ENCODE results near the gene LAS1L. TPM values are rescaled to one million over a fixed set of nuclear protein-coding genes. Genes with fewer than 3 reads are reported as not detected.

The LAS1L gene
- total and polyA plus RNA-seq, 9 of the 15 experiments (the other 6 are each of a cell fraction or from before 2014, with no cell fraction given) = 43.3 to 119 (median 86.4) TPM

GRCh38 chrX:65493431-65493830 is 41.2 kb downstream of the LAS1L start:
- Histone ChIP-seq H3K9me1 (ENCODE audit: control insufficient read depth, insufficient read depth, low read length) (no peaks in the 10 kb centered on the region), H2AFZ (ENCODE audit: low read depth, low read length) (no peak overlapping the region), H3K9ac (ENCODE audit: insufficient read depth in 1 of 2, low read depth in 2 of 2, low read length in 2 of 2) (no peak overlapping the region), H3K27me3 (ENCODE audit: control insufficient read depth in 2 of 2, insufficient read depth in 2 of 2, low read length in 2 of 2) (peaks cover 0 to 4% of the 10 kb centered on the region in 2 experiments; a peak in 2 of 5 replicates), H3K79me2 (ENCODE audit: control insufficient read depth, insufficient read depth, low read length) (no peaks in the 10 kb centered on the region), H3K36me3 (ENCODE audit: control insufficient read depth, insufficient read depth, low read length) (no peaks in the 10 kb centered on the region), H3K9me3 (replicated peaks; ENCODE audit: control insufficient read depth, insufficient read depth, low read depth, low read length) (no peaks in the 10 kb centered on the region), H3K4me3 (no peak overlapping the region), H3K4me1 (replicated peaks in 1 of 2; ENCODE audit: control insufficient read depth in 2 of 2, insufficient read depth in 2 of 2, low read length in 2 of 2) (no peaks in the 10 kb centered on the region), H3K4me2 (ENCODE audit: insufficient read depth, low read length) (no peak overlapping the region), H3K27ac (ENCODE audit: extremely low read depth, low read depth, low read length) (no peak overlapping the region), H4K20me1 (replicated peaks; ENCODE audit: control insufficient read depth, insufficient read depth, low read length) (no peaks in the 10 kb centered on the region)
- no TSS peak for BruUV-seq (replicated peaks)
- no peak for FAIRE-seq
- ATAC-seq = no peak
- TF ChIP-seq MAX (CRISPR knock-in tag; IDR thresholded peaks at IDR 0.05) (no peak), ZNF398 (CRISPR knock-in tag; IDR thresholded peaks at IDR 0.05) (no peak), HNRNPK (IDR thresholded peaks at IDR 0.05; ENCODE audit: low read depth, low read length, poor library complexity, severe bottlenecking) (no peak), DMBX1 (CRISPR knock-in tag; IDR thresholded peaks at IDR 0.05; ENCODE audit: borderline replicate concordance) (no peak), MCM5 (IDR thresholded peaks at IDR 0.05; ENCODE audit: low read depth) (no peak), ZNF316 (IDR thresholded peaks at IDR 0.05) (no peak)
- no peak for DNase-seq (ENCODE audit: extremely low read depth in 1 of 4, low spot score in 3 of 4)
- ChIA-PET POLR2A (interaction anchor here (0.8 kb wide), 1 partner anchor 16 kb away, joined by 4 read pairs; no protein-coding TSS in a partner anchor), CTCF (ENCODE audit: low intra/inter-chr PET ratio) (no interaction called here)
- intact Hi-C loops (cut with micrococcal nuclease) = no loop called here
- 22% methylated on average over 1 of the region's 1 CpG for WGBS (ENCODE audit: insufficient coverage, low coverage, missing lambda C conversion rate)
- in situ Hi-C loops (cut with MboI) = no loop called here
